HG03280 (cell line): ENCODE data around the gene ESCO1.
"Not testable (repeated sequence)": the region's sequence is repeated elsewhere in the genome, so short reads cannot be mapped to it uniquely, and the experiment has no call there.

Experiments
- ATAC-seq: cut with Tn5 transposase; IDR thresholded peaks from one replicate; pipeline ENCODE4 v1.9.1; 2021; ENCODE audit warnings: mild to moderate bottlenecking, moderate library complexity; ENCODE audit not compliant: unreplicated experiment

ESCO1 gene

GRCh38 chr18:21592361-21592760 lies 8.1 kb downstream of the ESCO1 start:
- not testable (repeated sequence) for ATAC-seq

GRCh38 chr18:21584391-21584790 lies 16.1 kb downstream of the ESCO1 start:
- ATAC-seq, result no peak

- no peak for ATAC-seq
Observed at GRCh38 chr18:21575656-21576055, 24.8 kb downstream of the ESCO1 start.

- no peak for ATAC-seq
Observed at GRCh38 chr18:21571772-21572171, 28.7 kb downstream of the ESCO1 start.

- no peak for ATAC-seq
Observed at GRCh38 chr18:21559195-21559594, 41.3 kb downstream of the ESCO1 start.

GRCh38 chr18:21557607-21558253 lies 42.8 kb downstream of the ESCO1 start:
- no peak for ATAC-seq

- ATAC-seq, result no peak
Observed at GRCh38 chr18:21550510-21550970, 50.0 kb downstream of the ESCO1 start.

- ATAC-seq, result no peak
Observed at GRCh38 chr18:21548647-21549046, 51.9 kb downstream of the ESCO1 start.

- no peak for ATAC-seq
Observed at GRCh38 chr18:21546423-21546822, 54.1 kb downstream of the ESCO1 start.

- no peak for ATAC-seq
Observed at GRCh38 chr18:21538230-21538629, 62.3 kb downstream of the ESCO1 start.

GRCh38 chr18:21534327-21534726 lies 66.2 kb downstream of the ESCO1 start:
- no peak for ATAC-seq

GRCh38 chr18:21526463-21526862 lies 74.0 kb downstream of the ESCO1 start:
- ATAC-seq, result no peak

- no peak for ATAC-seq
Observed at GRCh38 chr18:21525916-21526315, 74.6 kb downstream of the ESCO1 start.

- ATAC-seq, result no peak
Observed at GRCh38 chr18:21522530-21522929, 78.0 kb downstream of the ESCO1 start.

- no peak for ATAC-seq
Observed at GRCh38 chr18:21513741-21514140, 86.8 kb downstream of the ESCO1 start.

- no peak for ATAC-seq
Observed at GRCh38 chr18:21513292-21513691, 87.2 kb downstream of the ESCO1 start.

GRCh38 chr18:21509062-21509461 lies 91.4 kb downstream of the ESCO1 start:
- no peak for ATAC-seq

GRCh38 chr18:21507913-21508701 lies 92.4 kb downstream of the ESCO1 start:
- ATAC-seq, result no peak

GRCh38 chr18:21502661-21503060 lies 97.8 kb downstream of the ESCO1 start:
- no peak for ATAC-seq

- no peak for ATAC-seq
Observed at GRCh38 chr18:21499997-21500396, 100.5 kb downstream of the ESCO1 start.

- ATAC-seq, result no peak
Observed at GRCh38 chr18:21496277-21496835, 104.1 kb downstream of the ESCO1 start.

GRCh38 chr18:21490748-21491147 lies 109.8 kb downstream of the ESCO1 start:
- ATAC-seq, result no peak
